ENCODE measurements around the gene SLC25A25. TPM values are rescaled to one million over a fixed set of nuclear protein-coding genes. Genes with fewer than 3 reads are reported as not detected.
"Not testable (repeated sequence)": the region's sequence is repeated elsewhere in the genome, so short reads cannot be mapped to it uniquely, and the experiment has no call there.

SLC25A25 gene
- total and polyA plus RNA-seq, 3 experiments from 2014 or later: 17.7 to 19.8 (median 17.8) TPM

DNA sequence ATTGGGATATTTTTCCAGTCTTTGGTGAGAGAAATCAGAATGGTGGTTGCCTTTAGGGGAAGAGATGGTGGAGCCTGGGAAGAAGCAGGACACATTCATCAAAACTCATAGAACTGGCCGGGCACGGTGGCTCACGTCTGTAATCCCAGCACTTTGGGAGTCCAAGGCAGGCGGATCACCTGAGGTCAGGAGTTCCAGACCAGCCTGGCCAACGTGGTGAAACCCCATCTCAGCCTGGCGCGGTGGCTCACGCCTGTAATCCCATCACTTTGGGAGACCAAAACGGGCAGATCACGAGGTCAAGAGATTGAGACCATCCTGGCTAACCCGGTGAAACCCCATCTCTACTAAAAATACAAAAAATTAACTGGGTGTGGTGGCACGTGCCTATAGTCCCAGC lies 43.7 kb downstream of the SLC25A25 start:
- H3K4me3 ChIP-seq (ENCODE audit: low read length); H3K9me3 Mint-ChIP-seq; H3K4me1 ChIP-seq (ENCODE audit: insufficient read depth, low read length); H3K4me1 Mint-ChIP-seq; H3K27ac ChIP-seq (ENCODE audit: low read depth, low read length); H3K4me3 Mint-ChIP-seq; CTCF ChIA-PET; H3K9me3 ChIP-seq (ENCODE audit: low read length); POLR2A ChIA-PET; H3K27me3 ChIP-seq (ENCODE audit: insufficient read depth, low read length, poor library complexity, severe bottlenecking); H3K27me3 Mint-ChIP-seq: not testable (repeated sequence)
- DNase-seq: peak in 1 of 5 donors; percentile 35
- H3K36me3 ChIP-seq (ENCODE audit: insufficient read depth, low read length): peaks cover 24% of the 10 kb centered on the region
- Mint-ChIP-seq H3K36me3 (peaks cover 0 to 44% (median 5%) of the 10 kb centered on the region in 3 donors), H3K27ac (peak overlapping the region in 2 of 8 donors; percentile 41 to 68)

DNA sequence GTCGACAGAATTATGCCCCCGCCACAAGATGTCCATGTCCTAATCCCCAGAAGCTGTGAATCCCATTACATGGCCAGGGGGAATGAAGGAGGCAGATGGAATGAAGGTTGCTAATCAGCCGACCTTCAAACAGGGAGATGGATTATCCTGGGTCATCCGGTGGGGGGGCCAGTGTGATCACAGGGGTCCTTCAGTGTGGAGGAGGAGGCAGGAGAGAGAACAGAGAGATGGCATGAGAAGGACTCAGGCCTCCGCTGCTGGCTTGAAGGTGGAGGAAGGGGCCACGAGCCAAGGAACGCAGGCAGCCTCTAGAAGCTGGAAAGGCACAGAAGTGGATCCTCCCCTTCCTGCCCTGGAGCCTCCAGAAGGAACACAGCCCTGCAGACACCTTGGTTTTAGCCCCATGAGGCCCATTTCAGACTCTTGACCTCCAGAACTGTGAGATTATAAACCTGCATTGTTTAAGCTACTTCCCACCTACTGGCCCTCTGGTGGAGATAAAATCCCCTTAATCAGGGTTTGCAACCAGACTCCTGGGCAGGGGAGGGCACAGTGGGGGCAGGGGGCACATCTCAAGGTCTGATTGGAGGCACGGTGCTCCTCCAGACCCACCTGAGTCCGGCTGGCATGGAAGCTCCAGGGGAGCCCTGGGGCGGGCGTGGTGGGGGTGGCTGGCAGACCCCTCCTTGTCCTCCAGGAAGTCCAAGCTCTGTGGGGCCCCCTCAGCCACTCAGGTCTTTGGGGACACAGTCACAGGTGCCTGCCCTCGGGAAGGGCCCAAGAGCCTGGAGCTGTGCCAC lies 45.7 kb downstream of the SLC25A25 start:
- H3K4me1 Mint-ChIP-seq: peaks cover 6 to 9% (median 9%) of the 10 kb centered on the region in 3 donors
- POLR2A ChIA-PET: interaction anchor here (0.6 to 1.2 kb wide), 3 partner anchors 16 to 159 kb away, joined by 3 to 4 read pairs (median 3); no protein-coding TSS in a partner anchor
- H3K36me3 Mint-ChIP-seq: peaks cover 0 to 26% (median 5%) of the 10 kb centered on the region in 3 donors
- peaks cover 11% of the 10 kb centered on the region for H3K4me1 ChIP-seq (ENCODE audit: insufficient read depth, low read length)
- no peaks in the 10 kb centered on the region for H3K9me3 ChIP-seq (ENCODE audit: low read length)
- no peak overlapping the region for H3K4me3 Mint-ChIP-seq
- DNase-seq: peak in 1 of 5 donors; percentile 33
- H3K36me3 ChIP-seq (ENCODE audit: insufficient read depth, low read length): peaks cover 10% of the 10 kb centered on the region
- no peak overlapping the region for H3K27ac ChIP-seq (ENCODE audit: low read depth, low read length)
- CTCF ChIA-PET: interaction anchor here (0.6 to 1.4 kb wide), 2 partner anchors 44 to 170 kb away, joined by 4 read pairs; no protein-coding TSS in a partner anchor
- H3K27me3 Mint-ChIP-seq: no peaks in the 10 kb centered on the region
- peak overlapping the region in 1 of 8 donors; percentile 66 for H3K27ac Mint-ChIP-seq
- H3K9me3 Mint-ChIP-seq: no peaks in the 10 kb centered on the region
- H3K4me3 ChIP-seq (ENCODE audit: low read length): no peak overlapping the region
- H3K27me3 ChIP-seq (ENCODE audit: insufficient read depth, low read length, poor library complexity, severe bottlenecking): no peaks in the 10 kb centered on the region

DNA sequence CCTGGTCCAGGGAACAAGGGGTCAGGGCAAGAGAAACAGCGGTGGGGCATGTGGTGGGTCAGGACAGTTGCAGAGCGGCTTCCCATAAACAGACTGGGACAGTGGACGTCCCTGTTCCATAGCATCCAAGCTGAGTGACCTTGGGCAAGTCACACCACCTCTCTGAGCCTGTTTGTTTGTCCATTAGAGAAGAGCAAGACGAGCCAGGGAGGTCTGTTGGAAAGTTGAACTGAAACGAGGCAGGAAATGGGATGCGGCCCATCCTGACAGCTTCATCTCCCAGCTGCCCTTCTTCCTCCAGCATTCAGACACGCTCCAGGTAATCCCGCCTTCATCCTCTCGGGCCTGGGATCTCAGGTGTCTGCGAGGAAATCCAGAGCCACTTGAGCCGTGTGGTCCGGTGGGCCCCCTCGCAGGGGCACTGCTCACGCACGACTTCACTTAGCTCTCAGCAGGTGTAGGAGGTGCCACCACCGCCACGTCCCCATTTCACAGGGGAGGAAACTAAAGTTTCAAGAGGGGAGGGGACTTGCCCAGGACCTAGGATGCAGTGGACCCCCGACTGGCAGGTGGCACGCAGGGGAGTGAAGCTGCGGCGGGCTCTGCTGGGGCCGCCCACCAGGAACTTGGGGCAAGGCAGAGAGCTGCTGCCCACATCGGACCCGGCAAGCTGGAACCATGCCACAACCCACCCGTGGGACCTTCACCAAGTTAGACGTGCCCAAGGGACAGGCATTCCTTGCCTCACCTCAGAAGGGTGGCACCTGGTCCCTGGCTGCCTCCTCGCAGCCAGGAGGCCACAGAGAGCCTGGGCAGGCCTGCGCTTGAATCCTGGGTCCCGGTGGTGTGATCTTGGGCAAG lies 46.5 kb downstream of the SLC25A25 start:
- Mint-ChIP-seq H3K27me3 (no peaks in the 10 kb centered on the region), H3K36me3 (peaks cover 0 to 20% (median 3%) of the 10 kb centered on the region in 3 donors), H3K27ac (no peak overlapping the region), H3K9me3 (no peaks in the 10 kb centered on the region), H3K4me3 (no peak overlapping the region), H3K4me1 (peaks cover 6 to 9% (median 8%) of the 10 kb centered on the region in 3 donors)
- ChIA-PET POLR2A (interaction anchor here (1.0 kb wide), 1 partner anchor 41 kb away, joined by 3 read pairs; no protein-coding TSS in a partner anchor), CTCF (interaction anchor here (0.6 to 1.4 kb wide), 3 partner anchors 45 to 171 kb away, joined by 3 to 4 read pairs (median 4); no protein-coding TSS in a partner anchor)
- peaks cover 11% of the 10 kb centered on the region for H3K4me1 ChIP-seq (ENCODE audit: insufficient read depth, low read length)
- DNase-seq: peak in 1 of 5 donors; percentile 45
- no peaks in the 10 kb centered on the region for H3K9me3 ChIP-seq (ENCODE audit: low read length)
- peaks cover 10% of the 10 kb centered on the region for H3K36me3 ChIP-seq (ENCODE audit: insufficient read depth, low read length)
- H3K27me3 ChIP-seq (ENCODE audit: insufficient read depth, low read length, poor library complexity, severe bottlenecking): no peaks in the 10 kb centered on the region
- no peak overlapping the region for H3K4me3 ChIP-seq (ENCODE audit: low read length)
- peak overlapping the region; percentile 38 for H3K27ac ChIP-seq (ENCODE audit: low read depth, low read length)

DNA sequence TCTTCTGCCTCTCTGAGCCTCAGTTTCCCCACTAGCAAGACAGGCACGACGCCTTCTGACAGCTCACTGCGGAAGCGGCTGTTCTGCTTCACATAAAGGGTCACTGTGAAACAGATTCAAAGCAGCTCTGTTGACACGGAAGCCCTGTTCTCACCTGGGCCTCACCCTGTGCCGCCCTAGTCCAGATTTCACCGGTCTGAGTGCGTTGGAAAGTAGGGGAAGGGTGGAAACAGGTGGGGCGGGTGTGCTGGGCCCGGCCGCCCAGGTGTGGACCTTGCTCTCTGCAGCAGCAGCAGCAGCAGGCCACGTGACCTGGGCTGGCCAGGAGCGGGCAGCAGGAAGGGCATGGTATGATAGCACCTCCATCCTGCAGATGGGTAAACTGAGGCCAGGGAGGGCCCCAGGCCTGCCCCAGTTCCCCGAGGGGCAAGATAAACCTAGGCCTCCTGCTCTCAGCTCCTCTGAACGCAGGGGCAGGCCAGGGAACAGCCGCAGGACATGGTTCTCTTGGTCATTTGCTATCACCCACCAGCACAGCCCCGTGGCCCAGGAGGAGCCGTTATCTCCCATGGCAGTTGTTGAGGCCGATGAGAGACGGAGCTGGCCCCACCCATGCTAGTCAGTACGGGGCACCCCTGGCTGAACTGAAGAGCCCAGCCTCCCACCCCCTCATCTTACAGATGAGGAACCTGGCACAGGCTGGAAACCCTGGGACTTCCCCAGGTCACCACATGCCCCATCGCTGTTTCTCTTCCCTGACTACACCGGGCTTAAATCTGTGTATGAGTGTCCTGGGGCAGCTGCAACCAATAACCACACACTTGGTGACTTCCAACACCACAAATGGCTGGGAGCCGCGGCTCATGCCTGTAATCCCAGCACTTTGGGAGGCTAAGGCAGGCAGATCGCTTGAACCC lies 47.4 kb downstream of the SLC25A25 start:
- no peaks in the 10 kb centered on the region for H3K27me3 Mint-ChIP-seq
- ChIA-PET POLR2A (interaction anchor here (0.5 to 1.0 kb wide), 2 partner anchors 42 to 719 kb away, joined by 3 to 4 read pairs; partner anchors contain the start of gene SLC2A8), CTCF (interaction anchor here (0.7 to 3.3 kb wide), 7 partner anchors 11 to 173 kb away, joined by 3 to 31 read pairs (median 4); partner anchors contain the start of gene PTGES2)
- H3K36me3 Mint-ChIP-seq: peaks cover 0 to 19% (median 3%) of the 10 kb centered on the region in 3 donors
- Histone ChIP-seq H3K4me1 (ENCODE audit: insufficient read depth, low read length) (peaks cover 11% of the 10 kb centered on the region), H3K36me3 (ENCODE audit: insufficient read depth, low read length) (peaks cover 10% of the 10 kb centered on the region), H3K4me3 (ENCODE audit: low read length) (no peak overlapping the region), H3K9me3 (ENCODE audit: low read length) (no peaks in the 10 kb centered on the region), H3K27ac (ENCODE audit: low read depth, low read length) (peak overlapping the region; percentile 38), H3K27me3 (ENCODE audit: insufficient read depth, low read length, poor library complexity, severe bottlenecking) (no peaks in the 10 kb centered on the region)
- H3K9me3 Mint-ChIP-seq: no peaks in the 10 kb centered on the region
- H3K4me1 Mint-ChIP-seq: peaks cover 4 to 9% (median 6%) of the 10 kb centered on the region in 3 donors
- H3K27ac Mint-ChIP-seq: no peak overlapping the region
- DNase-seq: peak in 1 of 5 donors; percentile 43
- H3K4me3 Mint-ChIP-seq: no peak overlapping the region

DNA sequence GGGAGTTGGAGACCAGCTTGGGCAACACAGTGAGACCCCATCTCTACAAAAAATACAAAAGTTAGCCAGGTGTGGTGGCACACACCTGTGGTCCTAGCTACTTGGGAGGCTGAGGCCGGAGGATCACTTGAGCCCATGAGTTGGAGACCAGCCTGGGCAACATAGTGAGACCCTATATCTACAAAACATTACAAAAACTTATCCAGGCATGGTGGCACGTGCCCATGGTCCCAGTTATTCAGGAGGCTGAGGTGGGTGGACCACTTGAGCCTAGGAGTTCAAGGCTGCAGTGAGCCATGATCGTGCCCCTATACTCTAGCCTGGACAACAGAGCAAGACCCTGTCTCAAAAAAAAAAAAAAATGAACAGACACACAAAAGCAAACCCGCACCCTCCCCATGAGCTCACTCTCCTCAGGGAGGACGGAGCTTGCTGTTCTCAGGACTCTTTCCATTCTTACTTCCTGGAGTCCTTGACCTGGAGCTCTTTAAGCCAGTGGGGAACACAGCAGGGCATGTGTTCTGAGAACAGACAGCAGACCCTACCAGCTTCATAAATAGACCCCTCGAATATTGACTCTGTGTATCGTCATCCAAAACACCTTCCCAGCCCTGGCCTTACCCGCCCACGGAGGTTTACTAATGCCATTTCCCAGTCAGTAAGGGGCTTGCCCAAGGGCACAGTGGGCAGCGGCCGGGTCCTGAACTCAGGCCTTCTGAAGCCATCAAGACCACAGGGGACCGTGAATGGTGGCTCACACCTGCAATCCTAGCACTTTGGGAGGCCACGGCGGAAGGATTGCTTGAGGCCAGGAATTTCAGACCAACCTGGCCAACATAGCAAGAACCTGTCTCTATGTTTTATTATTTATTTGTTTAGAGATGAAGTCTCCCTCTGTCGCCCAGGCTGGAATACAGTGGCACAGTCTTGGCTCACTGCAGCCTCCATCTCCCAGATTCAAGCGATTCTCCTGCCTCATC lies 48.4 kb downstream of the SLC25A25 start:
- peak in 1 of 5 donors; percentile 42 for DNase-seq
- no peaks in the 10 kb centered on the region for H3K27me3 Mint-ChIP-seq
- no peaks in the 10 kb centered on the region for H3K27me3 ChIP-seq (ENCODE audit: insufficient read depth, low read length, poor library complexity, severe bottlenecking)
- H3K36me3 ChIP-seq (ENCODE audit: insufficient read depth, low read length): peaks cover 10% of the 10 kb centered on the region
- ChIA-PET POLR2A (interaction anchor here (0.5 to 1.1 kb wide), 3 partner anchors 33 to 720 kb away, joined by 3 to 4 read pairs (median 3); partner anchors contain the start of gene SLC2A8), CTCF (interaction anchor here (0.7 to 3.3 kb wide), 10 partner anchors 11 to 174 kb away, joined by 3 to 31 read pairs (median 7); partner anchors contain the start of genes CIZ1 and PTGES2)
- H3K4me1 ChIP-seq (ENCODE audit: insufficient read depth, low read length): peaks cover 11% of the 10 kb centered on the region
- H3K4me1 Mint-ChIP-seq: peaks cover 4 to 9% (median 6%) of the 10 kb centered on the region in 3 donors
- no peaks in the 10 kb centered on the region for H3K9me3 ChIP-seq (ENCODE audit: low read length)
- H3K4me3 Mint-ChIP-seq: no peak overlapping the region
- peak overlapping the region; percentile 2 for H3K27ac ChIP-seq (ENCODE audit: low read depth, low read length)
- no peaks in the 10 kb centered on the region for H3K9me3 Mint-ChIP-seq
- H3K4me3 ChIP-seq (ENCODE audit: low read length): no peak overlapping the region
- peaks cover 0 to 25% (median 3%) of the 10 kb centered on the region in 3 donors for H3K36me3 Mint-ChIP-seq
- no peak overlapping the region for H3K27ac Mint-ChIP-seq

DNA sequence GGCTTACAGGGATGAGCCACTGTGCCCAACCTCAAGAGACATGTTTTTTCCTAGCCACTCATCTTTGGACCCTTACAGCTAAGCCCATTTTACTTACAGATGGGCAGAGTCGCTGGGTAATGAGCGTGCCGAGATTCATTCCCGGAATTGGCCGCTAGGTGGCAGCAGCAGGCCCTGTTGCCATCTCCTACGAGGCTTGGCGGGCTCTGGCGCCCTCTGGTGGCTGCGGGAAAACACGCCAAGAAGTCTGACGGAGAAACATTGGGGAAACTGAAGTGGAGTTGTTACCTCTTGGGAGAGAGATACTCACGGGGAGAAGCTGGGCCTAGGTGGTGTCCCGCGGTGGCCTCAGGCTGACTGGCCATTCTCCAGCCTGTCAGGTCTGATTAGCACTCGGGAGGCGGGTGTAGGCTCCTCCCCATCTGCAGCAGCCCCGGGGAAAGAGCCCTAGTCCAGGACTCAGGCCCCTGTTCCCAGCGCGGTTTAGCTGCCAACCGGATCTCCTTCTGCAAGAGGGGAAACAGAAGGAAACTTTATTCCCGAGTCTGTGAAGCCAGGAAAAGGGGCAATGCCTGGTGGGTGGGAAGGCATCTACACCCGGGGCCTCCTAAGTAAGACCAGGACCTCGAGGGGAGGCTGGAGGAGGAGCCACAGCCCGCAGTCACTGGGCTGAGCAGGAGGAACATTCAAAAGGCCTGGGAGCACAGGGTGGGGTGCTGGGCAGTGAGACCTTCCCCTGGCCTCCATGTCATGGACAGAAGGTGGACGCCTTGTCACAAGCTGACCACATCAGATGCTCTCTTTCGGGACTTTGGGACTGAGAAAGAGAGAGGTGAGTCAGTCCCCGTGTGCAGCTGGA lies 49.8 kb downstream of the SLC25A25 start:
- no peaks in the 10 kb centered on the region for H3K27me3 Mint-ChIP-seq

More for the DNA sequence above, 49.8 kb downstream of the SLC25A25 start:
- Mint-ChIP-seq H3K4me3 (peak overlapping the region in 2 of 7 donors; percentile 26 to 55), H3K4me1 (peaks cover 4 to 9% (median 6%) of the 10 kb centered on the region in 3 donors), H3K27ac (peak overlapping the region in 4 of 8 donors; percentile 21 to 84 (median 44)), H3K9me3 (no peaks in the 10 kb centered on the region), H3K36me3 (peaks cover 0 to 33% (median 3%) of the 10 kb centered on the region in 3 donors)
- Histone ChIP-seq H3K27ac (ENCODE audit: low read depth, low read length) (peak overlapping the region; percentile 25), H3K27me3 (ENCODE audit: insufficient read depth, low read length, poor library complexity, severe bottlenecking) (no peaks in the 10 kb centered on the region), H3K4me3 (ENCODE audit: low read length) (no peak overlapping the region), H3K9me3 (ENCODE audit: low read length) (no peaks in the 10 kb centered on the region), H3K4me1 (ENCODE audit: insufficient read depth, low read length) (peaks cover 11% of the 10 kb centered on the region), H3K36me3 (ENCODE audit: insufficient read depth, low read length) (peaks cover 10% of the 10 kb centered on the region)
- CTCF ChIA-PET: interaction anchor here (0.6 to 3.3 kb wide), 32 partner anchors 9 to 891 kb away, joined by 3 to 31 read pairs (median 4); partner anchors contain the start of genes CIZ1, EEIG1, PTGES2 and SLC25A25
- POLR2A ChIA-PET: interaction anchor here (0.5 to 1.1 kb wide), 2 partner anchors 46 to 58 kb away, joined by 3 read pairs; no protein-coding TSS in a partner anchor
- peak; percentile 86 to 98 (median 95) for DNase-seq
